ENCODE results near the gene MED13L. TPM values are rescaled to one million over a fixed set of nuclear protein-coding genes. Genes with fewer than 3 reads are reported as not detected.
A peak's percentile ranks its signal among the peaks of the same experiment; 100 is the strongest.
"Not testable (repeated sequence)": the region's sequence is repeated elsewhere in the genome, so short reads cannot be mapped to it uniquely, and the experiment has no call there.

The MED13L gene
- total RNA-seq, 1 experiment from 2014 or later, result 37.8 TPM

- DNase-seq (ENCODE audit: low spot score), result no peak
These were observed 30.9 kb downstream of the MED13L start for GRCh38 chr12:116246490-116247179.

GRCh38 chr12:116245189-116245588 lies 32.3 kb downstream of the MED13L start:
- DNase-seq (ENCODE audit: low spot score), result no peak

- no peak for DNase-seq (ENCODE audit: low spot score)
These were observed 32.9 kb downstream of the MED13L start for GRCh38 chr12:116244474-116245090.

- DNase-seq (ENCODE audit: low spot score), result no peak
These were observed 33.5 kb downstream of the MED13L start for GRCh38 chr12:116244001-116244400.

- DNase-seq (ENCODE audit: low spot score), result no peak
These were observed 34.8 kb downstream of the MED13L start for GRCh38 chr12:116242740-116243139.

- peak; percentile 17 for DNase-seq (ENCODE audit: low spot score)
These were observed 36.2 kb downstream of the MED13L start for GRCh38 chr12:116241157-116241759.

GRCh38 chr12:116238570-116239119 lies 38.8 kb downstream of the MED13L start:
- DNase-seq (ENCODE audit: low spot score), result not testable (repeated sequence)

GRCh38 chr12:116238149-116238548 lies 39.3 kb downstream of the MED13L start:
- no peak for DNase-seq (ENCODE audit: low spot score)

GRCh38 chr12:116236976-116237375 lies 40.5 kb downstream of the MED13L start:
- no peak for DNase-seq (ENCODE audit: low spot score)

- peak; percentile 46 for DNase-seq (ENCODE audit: low spot score)
These were observed 41.3 kb downstream of the MED13L start for GRCh38 chr12:116236148-116236731.

- DNase-seq (ENCODE audit: low spot score), result not testable (repeated sequence)
These were observed 43.3 kb downstream of the MED13L start for GRCh38 chr12:116234148-116234547.

GRCh38 chr12:116233669-116234068 lies 43.8 kb downstream of the MED13L start:
- no peak for DNase-seq (ENCODE audit: low spot score)

- DNase-seq (ENCODE audit: low spot score), result no peak
These were observed 49.7 kb downstream of the MED13L start for GRCh38 chr12:116227811-116228210.

GRCh38 chr12:116226026-116226425 lies 51.5 kb downstream of the MED13L start:
- DNase-seq (ENCODE audit: low spot score), result no peak

GRCh38 chr12:116222358-116222757 lies 55.1 kb downstream of the MED13L start:
- DNase-seq (ENCODE audit: low spot score), result peak; percentile 81

- no peak for DNase-seq (ENCODE audit: low spot score)
These were observed 56.7 kb downstream of the MED13L start for GRCh38 chr12:116220756-116221155.

GRCh38 chr12:116217045-116217735 lies 60.3 kb downstream of the MED13L start:
- no peak for DNase-seq (ENCODE audit: low spot score)

- DNase-seq (ENCODE audit: low spot score), result no peak
These were observed 61.3 kb downstream of the MED13L start for GRCh38 chr12:116216022-116216756.

GRCh38 chr12:116215023-116215422 lies 62.5 kb downstream of the MED13L start:
- no peak for DNase-seq (ENCODE audit: low spot score)

GRCh38 chr12:116213885-116214527 lies 63.5 kb downstream of the MED13L start:
- DNase-seq (ENCODE audit: low spot score), result no peak

GRCh38 chr12:116213014-116213413 lies 64.5 kb downstream of the MED13L start:
- DNase-seq (ENCODE audit: low spot score), result no peak

Data from A172 (cell line).